Putamen (tissue), 1 donor: ENCODE data around the gene FNDC3A.
"Not testable (repeated sequence)": the region's sequence is repeated elsewhere in the genome, so short reads cannot be mapped to it uniquely, and the experiment has no call there.

Experiments used
- DNase-seq: peaks from one replicate; pipeline ENCODE4 v3.0.0-alpha.2; 2016; ENCODE audit warnings: low spot score

The FNDC3A gene

DNA sequence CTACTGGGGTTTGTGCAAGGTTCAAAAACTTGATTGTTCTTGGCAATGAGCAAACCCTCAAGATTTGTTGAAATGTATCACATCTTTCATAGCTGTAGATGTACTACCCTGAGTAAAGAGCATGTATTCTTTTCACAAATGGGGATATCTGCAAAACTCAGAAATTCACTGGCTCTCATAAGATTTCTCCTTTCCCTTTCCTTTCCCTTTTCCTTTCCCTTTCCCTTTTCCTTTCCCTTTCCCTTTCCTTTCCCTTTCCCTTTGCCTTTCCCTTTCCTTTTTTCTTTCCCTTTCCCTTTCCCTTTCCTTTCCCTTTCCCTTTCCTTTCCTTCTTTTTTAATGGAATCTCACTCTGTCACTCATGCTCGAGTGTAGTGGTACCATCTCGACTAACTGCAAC is 69.1 kb downstream of the FNDC3A start:
- no peak for DNase-seq

DNA sequence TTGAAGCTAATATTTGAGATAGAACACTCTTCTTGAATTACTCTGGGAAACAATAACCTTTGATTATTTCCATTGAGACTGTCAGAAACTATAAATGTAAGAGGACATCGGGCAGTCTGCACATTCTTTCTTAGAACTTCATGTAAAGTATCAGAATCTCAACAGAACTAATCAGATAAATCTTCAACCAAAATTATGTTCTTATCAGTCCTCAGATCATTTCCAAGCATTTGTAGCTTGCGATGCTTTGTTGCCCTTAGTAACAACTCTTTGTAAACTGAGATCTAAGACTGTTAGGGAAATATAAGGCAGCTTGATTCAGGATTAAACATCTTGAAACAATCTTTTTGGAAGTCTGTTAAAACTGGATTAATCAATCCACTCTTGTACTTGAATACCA is 70.3 kb downstream of the FNDC3A start:
- no peak for DNase-seq

GRCh38 chr13:49046519-49046918 is 70.8 kb downstream of the FNDC3A start:
- DNase-seq = no peak

GRCh38 chr13:49052813-49053212 is 77.1 kb downstream of the FNDC3A start:
- DNase-seq = no peak

DNA sequence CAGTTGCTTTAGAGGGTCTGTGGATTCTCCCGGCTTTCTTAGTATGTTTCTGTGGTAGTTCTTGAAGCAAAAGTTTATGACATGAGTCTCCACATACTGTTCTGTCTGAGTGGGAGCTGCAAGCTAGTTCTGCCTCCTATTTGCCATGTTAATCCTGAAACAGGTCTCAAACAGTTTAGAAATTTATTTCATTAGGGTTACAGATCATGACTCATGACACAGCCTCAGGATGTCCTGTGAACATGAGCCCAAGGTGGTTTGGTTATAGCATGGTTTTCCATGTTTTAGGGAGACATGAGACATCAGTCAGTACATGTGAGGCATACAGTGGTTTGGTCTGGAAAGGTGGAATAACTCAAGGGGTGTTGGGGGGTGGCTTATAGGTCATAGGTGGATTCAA is 77.5 kb downstream of the FNDC3A start:
- no peak for DNase-seq

DNA sequence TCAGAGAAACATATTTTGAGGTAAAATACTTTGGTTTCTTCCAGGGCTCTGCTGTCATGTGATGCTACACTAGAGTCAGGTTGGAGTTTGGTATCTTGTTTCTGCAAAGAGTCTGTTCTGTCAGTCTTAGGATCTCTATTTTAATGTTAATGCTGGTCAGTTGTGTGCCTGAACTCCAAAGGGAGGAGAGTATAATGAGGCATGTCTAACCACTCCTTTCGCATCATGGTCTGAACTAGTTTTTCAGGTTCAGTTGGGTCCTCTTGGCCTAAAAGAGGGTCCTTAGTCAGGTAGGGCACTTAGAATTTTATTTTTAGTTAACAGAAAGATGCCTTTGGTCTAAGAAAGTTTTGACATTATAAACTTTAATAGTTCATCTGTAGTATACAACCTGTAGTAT is 78.2 kb downstream of the FNDC3A start:
- DNase-seq = no peak

DNA sequence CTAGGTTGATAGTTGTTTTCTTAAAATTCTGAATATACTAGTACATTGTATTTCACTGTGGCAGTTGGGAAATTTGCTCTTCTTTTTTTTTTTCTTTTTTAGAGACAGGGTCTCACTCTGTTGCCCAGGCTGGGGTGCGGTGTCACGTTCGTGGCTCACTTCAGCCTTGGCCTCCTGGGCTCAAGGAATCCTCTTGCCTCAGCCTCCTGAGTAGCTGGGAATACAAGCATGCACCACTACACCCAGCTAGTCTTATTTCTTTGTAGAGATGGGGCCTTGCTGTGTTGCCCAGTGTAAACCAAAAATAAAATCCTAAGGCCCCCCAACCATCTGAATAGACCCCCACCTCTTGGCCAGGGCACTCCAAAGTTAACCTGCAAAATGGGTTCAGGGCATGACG is 79.3 kb downstream of the FNDC3A start:
- no peak for DNase-seq

DNA sequence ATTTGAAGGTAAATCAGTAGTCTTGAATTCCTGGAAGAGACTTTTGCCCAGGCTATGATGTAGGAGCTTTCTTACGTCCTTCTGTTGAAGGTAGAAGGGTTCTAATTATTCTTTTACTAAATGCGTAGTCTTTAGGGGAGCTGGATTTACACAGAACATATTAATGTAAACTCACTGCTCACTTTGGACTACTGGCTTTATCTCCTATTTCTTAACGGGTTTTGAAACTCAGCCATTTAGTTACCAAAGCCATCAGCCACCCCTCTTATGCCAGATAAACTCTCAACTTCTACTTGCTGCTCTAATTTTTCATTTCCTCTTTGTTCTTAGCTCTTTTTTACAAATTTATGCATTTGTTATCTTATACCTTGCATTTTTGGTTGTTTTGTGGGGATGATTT is 81.5 kb downstream of the FNDC3A start:
- no peak for DNase-seq

DNA sequence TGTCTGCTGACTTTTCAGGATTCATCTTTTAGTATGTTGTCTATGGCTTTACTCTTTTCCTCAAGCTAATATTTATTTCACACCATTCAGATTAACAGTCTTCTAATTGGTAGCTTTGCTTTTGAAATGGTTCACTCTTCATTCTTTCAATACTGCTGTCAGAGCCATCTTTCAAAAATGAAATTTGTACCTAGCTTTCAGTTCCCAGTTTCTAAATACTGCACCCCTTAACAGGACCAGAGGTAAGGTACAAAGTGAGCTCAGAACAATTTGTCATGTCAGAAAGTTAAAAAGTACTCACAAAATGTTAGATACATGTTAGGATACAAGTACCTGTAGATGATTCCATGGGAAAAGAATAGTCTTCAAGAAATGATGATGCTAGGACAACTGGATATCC is 83.0 kb downstream of the FNDC3A start:
- DNase-seq = no peak

DNA sequence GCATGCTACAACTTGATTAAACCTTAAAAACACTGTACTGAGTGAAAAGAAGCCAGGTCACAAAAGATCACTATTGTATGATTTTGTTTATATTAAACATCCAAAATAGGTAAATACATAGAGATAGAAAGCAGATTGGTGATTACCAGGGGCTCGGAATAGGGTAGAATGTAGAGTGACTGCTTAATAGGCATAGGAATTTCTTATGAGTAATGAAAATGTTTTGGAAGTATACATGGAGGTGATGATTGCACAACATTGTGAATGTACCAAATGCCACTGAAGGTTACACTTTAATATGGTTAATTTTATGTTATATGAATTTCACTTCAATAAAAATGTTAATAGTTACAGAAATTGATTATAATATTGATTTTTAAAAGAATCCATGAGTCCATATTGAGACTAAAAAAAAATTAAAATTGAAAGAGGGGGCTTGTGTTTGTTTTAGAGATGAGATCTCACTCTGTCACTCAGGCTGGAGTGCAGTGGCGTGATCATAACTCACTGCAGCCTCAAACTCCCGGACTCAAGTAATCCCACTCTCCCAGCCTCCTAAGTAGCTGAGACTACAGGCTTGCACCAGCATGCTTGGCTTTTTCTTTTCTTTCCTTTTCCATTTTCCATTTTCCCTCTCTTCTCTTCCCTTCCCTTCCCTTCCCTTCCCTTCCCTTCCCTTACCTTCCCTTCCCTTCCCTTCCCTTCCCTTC is 85.1 kb downstream of the FNDC3A start:
- no peak for DNase-seq

DNA sequence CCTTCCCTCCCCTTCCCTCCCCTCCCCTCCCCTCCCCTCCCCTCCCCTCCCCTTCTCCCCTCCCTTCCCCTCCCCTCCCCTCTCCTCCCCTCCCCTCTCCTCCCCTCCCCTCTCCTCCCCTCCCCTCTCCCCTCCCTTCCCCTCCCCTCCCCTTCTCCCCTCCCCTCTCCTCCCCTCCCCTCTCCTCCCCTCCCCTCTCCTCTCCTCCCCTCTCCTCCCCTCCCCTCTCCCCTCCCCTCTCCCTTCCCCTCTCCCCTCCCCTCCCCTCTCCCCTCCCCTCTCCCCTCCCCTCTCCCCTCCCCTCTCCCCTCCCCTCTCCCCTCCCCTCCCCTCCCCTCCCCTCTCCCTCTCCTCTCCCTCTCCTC is 85.7 kb downstream of the FNDC3A start:
- not testable (repeated sequence) for DNase-seq

DNA sequence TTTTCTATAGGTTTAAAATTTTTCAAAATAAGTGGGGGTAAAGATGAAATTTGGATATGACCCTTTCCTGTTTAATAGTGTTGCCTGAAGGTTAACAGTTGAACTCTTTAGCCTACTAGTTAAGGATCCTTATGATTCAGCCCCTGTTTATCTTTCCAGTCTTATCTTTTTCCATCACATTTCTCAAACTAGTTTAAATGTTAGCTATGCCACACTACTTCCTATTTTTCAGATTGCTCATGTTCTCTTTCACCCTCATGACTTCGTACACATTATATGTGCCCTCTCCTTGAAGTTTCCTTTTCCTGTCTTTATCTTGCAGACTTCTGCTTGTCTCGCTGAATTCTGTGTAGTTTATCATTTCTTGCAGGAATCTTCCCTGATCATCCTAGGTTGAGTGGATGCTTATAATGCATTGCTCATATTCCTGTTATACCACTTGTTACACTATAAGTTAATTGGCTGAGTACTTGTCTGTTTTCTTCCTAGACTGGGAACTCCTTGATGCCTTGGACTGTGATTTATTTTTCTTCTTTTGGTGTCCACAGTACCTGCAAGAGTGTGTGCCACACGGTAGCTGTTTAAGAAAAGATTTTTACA is 86.7 kb downstream of the FNDC3A start:
- no peak for DNase-seq

GRCh38 chr13:49063011-49063410 is 87.3 kb downstream of the FNDC3A start:
- no peak for DNase-seq

GRCh38 chr13:49063497-49063896 is 87.8 kb downstream of the FNDC3A start:
- DNase-seq = no peak

- DNase-seq = no peak
These were observed 88.8 kb downstream of the FNDC3A start for GRCh38 chr13:49064476-49064875.

- DNase-seq = no peak
These were observed 91.1 kb downstream of the FNDC3A start for GRCh38 chr13:49066856-49067255.

DNA sequence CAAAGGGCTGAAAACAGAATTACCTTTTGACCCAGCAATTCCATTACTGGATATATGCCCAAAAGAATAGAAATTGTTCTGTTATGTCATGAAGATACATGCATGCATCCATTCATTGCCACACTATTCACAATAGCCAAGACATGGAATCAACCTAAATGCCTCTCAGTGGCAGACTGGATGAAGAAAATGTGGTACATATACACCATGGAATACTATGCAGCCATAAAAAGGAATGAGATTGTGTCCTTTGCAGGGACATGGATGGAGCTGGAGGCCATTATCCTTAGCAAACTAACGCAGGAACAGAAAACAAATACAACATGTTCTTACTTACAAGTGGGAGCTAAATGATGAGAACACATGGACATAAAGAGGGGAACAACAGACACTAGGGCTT is 92.8 kb downstream of the FNDC3A start:
- not testable (repeated sequence) for DNase-seq

DNA sequence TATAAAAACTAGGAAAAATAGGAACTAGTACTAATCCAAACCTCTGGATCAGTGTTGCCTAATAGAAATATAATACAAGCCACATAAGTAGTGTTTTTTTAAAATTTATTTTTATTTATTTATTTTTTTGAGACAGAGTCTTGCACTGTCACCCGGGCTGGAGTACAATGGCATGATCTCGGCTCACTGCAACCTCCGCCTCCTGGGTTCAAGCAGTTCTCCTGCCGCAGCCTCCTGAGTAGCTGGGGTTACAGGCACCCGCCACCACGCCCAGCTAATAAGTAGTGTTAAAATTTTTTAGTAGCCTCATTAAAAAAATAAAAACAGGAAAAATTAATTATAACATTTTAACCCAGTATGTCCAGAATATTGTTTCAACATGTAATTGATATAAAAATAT is 94.3 kb downstream of the FNDC3A start:
- DNase-seq = not testable (repeated sequence)

DNA sequence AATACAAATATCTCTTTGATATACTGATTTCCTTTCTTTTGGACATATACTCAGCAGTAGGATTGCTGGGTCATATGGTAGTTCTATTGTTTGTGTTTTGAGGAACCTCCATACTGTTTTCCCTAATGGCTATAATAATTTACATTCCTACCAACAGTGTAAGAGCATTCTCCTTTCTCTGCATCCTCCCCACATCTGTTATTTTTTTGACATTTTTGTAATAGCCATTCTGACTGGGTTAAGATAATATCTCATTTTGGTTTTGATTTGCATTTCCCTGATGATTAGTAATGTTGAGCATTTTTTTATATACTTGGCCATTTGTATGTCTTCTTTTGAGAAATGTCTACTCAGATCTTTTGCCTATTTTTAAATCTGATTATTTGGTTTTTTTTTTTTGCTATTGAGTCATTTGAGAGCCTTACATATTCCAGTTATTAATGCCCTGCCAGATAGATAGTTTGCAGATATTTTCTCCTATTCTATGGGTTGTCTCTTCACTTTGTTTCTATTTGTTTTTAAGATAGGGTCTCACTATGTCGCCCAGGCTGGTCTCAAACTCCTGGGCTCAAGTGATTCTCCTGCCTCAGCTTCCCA is 95.7 kb downstream of the FNDC3A start:
- no peak for DNase-seq

- no peak for DNase-seq
These were observed 107.2 kb downstream of the FNDC3A start for GRCh38 chr13:49082653-49083536.

DNA sequence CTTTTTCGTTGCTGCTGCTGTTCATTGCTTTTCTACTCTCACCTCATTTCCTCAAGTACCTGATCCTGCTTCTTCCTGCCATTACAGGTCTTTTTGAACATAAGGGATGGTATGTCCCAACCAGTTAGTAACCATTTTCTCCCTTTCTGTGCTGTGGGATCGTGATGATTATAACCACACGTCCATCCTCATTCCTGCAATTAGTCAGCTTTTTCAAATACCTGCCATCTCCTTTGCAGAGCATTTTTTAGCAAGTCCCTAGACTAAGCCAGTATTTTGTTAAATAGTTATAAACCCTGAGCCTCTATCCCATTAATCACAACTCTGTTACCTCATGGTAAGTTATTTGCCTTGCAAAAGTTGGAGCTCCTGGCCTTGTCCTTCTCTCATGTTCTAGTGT is 109.2 kb downstream of the FNDC3A start:
- DNase-seq = no peak

DNA sequence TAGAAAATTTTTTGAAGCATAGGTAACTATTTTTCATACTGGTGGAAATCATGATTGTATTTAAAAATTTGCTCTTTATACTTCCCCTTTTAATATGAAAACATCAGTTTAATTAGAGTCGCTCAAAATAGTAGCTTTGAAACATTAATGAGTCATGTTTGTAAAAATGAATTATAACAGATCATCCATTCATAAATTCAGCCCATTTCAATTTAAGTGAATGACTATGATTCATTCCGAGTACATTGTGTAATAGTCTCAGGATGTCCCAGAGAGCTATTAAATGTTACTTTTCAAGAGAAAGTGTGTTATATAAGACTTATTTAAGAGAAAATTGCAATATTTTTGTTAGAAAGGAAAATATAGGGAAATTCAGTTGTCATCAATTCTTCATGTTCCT is 111.0 kb downstream of the FNDC3A start:
- peak; percentile 39 for DNase-seq

DNA sequence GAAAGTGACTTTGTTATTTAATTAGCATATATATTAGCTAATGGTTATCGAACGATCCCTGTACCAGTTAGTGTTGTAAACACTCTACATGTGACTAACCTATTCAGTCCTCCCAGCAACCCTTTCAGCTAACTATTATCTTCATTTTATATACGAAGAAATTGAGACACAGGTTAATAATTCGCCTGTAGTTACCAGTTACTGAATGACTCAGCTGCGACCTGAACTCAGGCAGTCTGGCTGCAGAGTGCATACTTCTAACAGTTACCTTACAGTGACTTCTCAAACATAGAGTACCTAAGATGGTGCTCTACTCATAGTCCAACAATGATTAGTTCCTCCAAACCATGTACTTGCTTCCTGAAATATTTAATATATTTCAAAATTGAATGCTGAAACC is 117.7 kb downstream of the FNDC3A start:
- no peak for DNase-seq
